IPS-15b (cell line): ENCODE data around the gene SIM1.

Experiments used
- H3K27me3 ChIP-seq: one replicate; pipeline ENCODE4 v1.6.1; 2013; ENCODE audit warnings: low read length; ENCODE audit not compliant: control insufficient read depth, insufficient read depth
- H3K36me3 ChIP-seq: one replicate; pipeline ENCODE4 v1.6.1; 2013; ENCODE audit warnings: low read length; ENCODE audit not compliant: control insufficient read depth, insufficient read depth
- H3K4me1 ChIP-seq: one replicate; pipeline ENCODE4 v1.6.1; 2013; ENCODE audit warnings: mild to moderate bottlenecking, low read length; ENCODE audit not compliant: control insufficient read depth, insufficient read depth
- H3K4me3 ChIP-seq: one replicate; pipeline ENCODE4 v1.5.1; 2013; ENCODE audit warnings: low read depth, low read length
- H3K9ac ChIP-seq: one replicate; pipeline ENCODE4 v1.6.1; 2013; ENCODE audit warnings: low read depth, mild to moderate bottlenecking, low read length
- H3K9me3 ChIP-seq: one replicate; pipeline ENCODE4 v1.6.1; 2013; ENCODE audit warnings: mild to moderate bottlenecking, low read length; ENCODE audit not compliant: control insufficient read depth, insufficient read depth

SIM1 gene

GRCh38 chr6:100427452-100427851 is 37.3 kb downstream of the SIM1 start:
- Histone ChIP-seq H3K4me1 (no peaks in the 10 kb centered on the region), H3K9ac (no peak overlapping the region), H3K36me3 (no peaks in the 10 kb centered on the region), H3K9me3 (no peaks in the 10 kb centered on the region), H3K27me3 (no peaks in the 10 kb centered on the region), H3K4me3 (no peak overlapping the region)

GRCh38 chr6:100426744-100427338 is 37.9 kb downstream of the SIM1 start:
- no peaks in the 10 kb centered on the region for H3K9me3 ChIP-seq
- no peaks in the 10 kb centered on the region for H3K36me3 ChIP-seq
- H3K9ac ChIP-seq = no peak overlapping the region
- H3K27me3 ChIP-seq = no peaks in the 10 kb centered on the region
- no peak overlapping the region for H3K4me3 ChIP-seq
- H3K4me1 ChIP-seq = no peaks in the 10 kb centered on the region

GRCh38 chr6:100426241-100426640 is 38.5 kb downstream of the SIM1 start:
- H3K4me3 ChIP-seq = no peak overlapping the region
- no peaks in the 10 kb centered on the region for H3K9me3 ChIP-seq
- H3K36me3 ChIP-seq = no peaks in the 10 kb centered on the region
- no peaks in the 10 kb centered on the region for H3K27me3 ChIP-seq
- H3K4me1 ChIP-seq = no peaks in the 10 kb centered on the region
- no peak overlapping the region for H3K9ac ChIP-seq

- no peaks in the 10 kb centered on the region for H3K36me3 ChIP-seq
- no peak overlapping the region for H3K9ac ChIP-seq
- H3K4me1 ChIP-seq = peaks cover 4% of the 10 kb centered on the region
- H3K27me3 ChIP-seq = no peaks in the 10 kb centered on the region
- no peak overlapping the region for H3K4me3 ChIP-seq
- no peaks in the 10 kb centered on the region for H3K9me3 ChIP-seq
These were observed 44.0 kb downstream of the SIM1 start for GRCh38 chr6:100420711-100421110.

GRCh38 chr6:100417036-100417435 is 47.7 kb downstream of the SIM1 start:
- Histone ChIP-seq H3K4me3 (no peak overlapping the region), H3K9me3 (no peaks in the 10 kb centered on the region), H3K27me3 (no peaks in the 10 kb centered on the region), H3K9ac (no peak overlapping the region), H3K36me3 (no peaks in the 10 kb centered on the region), H3K4me1 (peaks cover 4% of the 10 kb centered on the region)

GRCh38 chr6:100415768-100416167 is 49.0 kb downstream of the SIM1 start:
- H3K36me3 ChIP-seq = no peaks in the 10 kb centered on the region
- H3K4me3 ChIP-seq = no peak overlapping the region
- H3K9ac ChIP-seq = no peak overlapping the region
- no peaks in the 10 kb centered on the region for H3K9me3 ChIP-seq
- peaks cover 4% of the 10 kb centered on the region for H3K4me1 ChIP-seq
- no peaks in the 10 kb centered on the region for H3K27me3 ChIP-seq

- H3K4me3 ChIP-seq = no peak overlapping the region
- no peaks in the 10 kb centered on the region for H3K36me3 ChIP-seq
- H3K9ac ChIP-seq = no peak overlapping the region
- no peaks in the 10 kb centered on the region for H3K4me1 ChIP-seq
- no peaks in the 10 kb centered on the region for H3K9me3 ChIP-seq
- H3K27me3 ChIP-seq = no peaks in the 10 kb centered on the region
These were observed 51.8 kb downstream of the SIM1 start for GRCh38 chr6:100412872-100413271.

GRCh38 chr6:100404051-100404450 is 60.7 kb downstream of the SIM1 start:
- no peak overlapping the region for H3K9ac ChIP-seq
- no peaks in the 10 kb centered on the region for H3K9me3 ChIP-seq
- H3K4me1 ChIP-seq = no peaks in the 10 kb centered on the region
- no peak overlapping the region for H3K4me3 ChIP-seq
- no peaks in the 10 kb centered on the region for H3K36me3 ChIP-seq
- H3K27me3 ChIP-seq = no peaks in the 10 kb centered on the region

GRCh38 chr6:100393493-100393892 is 71.2 kb downstream of the SIM1 start:
- Histone ChIP-seq H3K27me3 (no peaks in the 10 kb centered on the region), H3K4me3 (no peak overlapping the region), H3K9ac (no peak overlapping the region), H3K36me3 (no peaks in the 10 kb centered on the region), H3K9me3 (no peaks in the 10 kb centered on the region), H3K4me1 (no peaks in the 10 kb centered on the region)

GRCh38 chr6:100392423-100392822 is 72.3 kb downstream of the SIM1 start:
- H3K4me1 ChIP-seq = no peaks in the 10 kb centered on the region
- no peaks in the 10 kb centered on the region for H3K9me3 ChIP-seq
- no peaks in the 10 kb centered on the region for H3K27me3 ChIP-seq
- H3K9ac ChIP-seq = no peak overlapping the region
- no peak overlapping the region for H3K4me3 ChIP-seq
- no peaks in the 10 kb centered on the region for H3K36me3 ChIP-seq

- Histone ChIP-seq H3K27me3 (no peaks in the 10 kb centered on the region), H3K36me3 (no peaks in the 10 kb centered on the region), H3K9me3 (no peaks in the 10 kb centered on the region), H3K9ac (no peak overlapping the region), H3K4me3 (no peak overlapping the region), H3K4me1 (no peaks in the 10 kb centered on the region)
These were observed 75.7 kb downstream of the SIM1 start for GRCh38 chr6:100388868-100389519.

- Histone ChIP-seq H3K27me3 (no peaks in the 10 kb centered on the region), H3K9me3 (no peaks in the 10 kb centered on the region), H3K4me1 (no peaks in the 10 kb centered on the region), H3K9ac (no peak overlapping the region), H3K36me3 (no peaks in the 10 kb centered on the region), H3K4me3 (no peak overlapping the region)
These were observed 81.9 kb downstream of the SIM1 start for GRCh38 chr6:100382767-100383195.
